HFF-Myc (cell line): ENCODE results near the gene CRELD2.

Experiments used
- DNase-seq: peaks from one replicate; pipeline ENCODE4 v3.0.0-alpha.2; 2011; ENCODE audit warnings: low read depth; ENCODE audit errors: extremely low read depth
- H3K4me3 ChIP-seq: replicated peaks from 2 replicates; pipeline ENCODE4 v1.5.1; 2011; ENCODE audit warnings: low read depth, mild to moderate bottlenecking, control low read depth, low read length
- CTCF ChIP-seq: IDR thresholded peaks from 2 replicates; pipeline ENCODE4 v1.5.1; 2012; ENCODE audit warnings: mild to moderate bottlenecking, low read depth, low read length, control low read depth; ENCODE audit errors: missing control alignments

The CRELD2 gene

GRCh38 chr22:49971232-49972162 is 53.1 kb downstream of the CRELD2 start:
- TF ChIP-seq CTCF: no peak
- H3K4me3 ChIP-seq: peak overlapping the region; percentile 46
- DNase-seq: no peak

GRCh38 chr22:49972163-49973017 is 54.0 kb downstream of the CRELD2 start:
- peak overlapping the region; percentile 46 for H3K4me3 ChIP-seq
- DNase-seq: no peak
- TF ChIP-seq CTCF: no peak

- no peak overlapping the region for H3K4me3 ChIP-seq
- no peak for DNase-seq
- TF ChIP-seq CTCF: no peak
Observed at GRCh38 chr22:49973018-49973961, 54.9 kb downstream of the CRELD2 start.

- TF ChIP-seq CTCF: no peak
- no peak for DNase-seq
- H3K4me3 ChIP-seq: no peak overlapping the region
Observed at GRCh38 chr22:49975543-49976389, 57.3 kb downstream of the CRELD2 start.

- DNase-seq: no peak
- no peak for TF ChIP-seq CTCF
- no peak overlapping the region for H3K4me3 ChIP-seq
Observed at GRCh38 chr22:49976439-49977175, 58.2 kb downstream of the CRELD2 start.
